IMR-90 (cell line): ENCODE data around the gene KLF13. TPM values are rescaled to one million over a fixed set of nuclear protein-coding genes. Genes with fewer than 3 reads are reported as not detected.

Experiments
- ATAC-seq: fragments of 200-7000 bp; cut with Tn5 transposase; 2 replicates; pipeline ENCODE4 v1.9.1; 2020; ENCODE audit warnings: low read depth, mild to moderate bottlenecking, moderate library complexity
- Bru-seq: library from RNA; stranded (reverse); fragments of 400-500 nt; gene quantifications from one replicate; lab custom pipeline; 2021; lab: Mats Ljungman, UMichigan
- BruChase-seq, 2 experiments: library from RNA; stranded (reverse); fragments of 400-500 nt; gene quantifications; one replicate each; lab custom pipeline; 2021; lab: Mats Ljungman, UMichigan
- BruUV-seq: library from RNA; stranded (reverse); fragments of 400-500 nt; replicated peaks from 2 replicates; lab custom pipeline; 2021; lab: Mats Ljungman, UMichigan
- CTCF ChIA-PET: fragments of 300-600 bp; formaldehyde crosslinking; extraction: SDS; loops from one replicate; lab custom pipeline; 2021; ENCODE audit warnings: antibody characterized with exemption; lab: Yijun Ruan, JAX
- POLR2A ChIA-PET: fragments of 300-600 bp; sonication (Branson Sonifier 250); formaldehyde crosslinking; loops from one replicate; lab custom pipeline; 2022; ENCODE audit warnings: antibody characterized with exemption; ENCODE audit not compliant: unreplicated experiment; lab: Charles Lee
- DNase-seq: peaks from one replicate; pipeline ENCODE4 v3.0.0; 2013
- H2AFZ ChIP-seq: replicated peaks from 2 replicates; pipeline ENCODE3; 2013; ENCODE audit warnings: low read length, mild to moderate bottlenecking; ENCODE audit not compliant: poor library complexity
- H2AK5ac ChIP-seq: 2 replicates; pipeline ENCODE4 v1.6.1; 2013; ENCODE audit warnings: low read depth, low read length, inconsistent platforms
- H2AK9ac ChIP-seq: replicated peaks from 2 replicates; pipeline ENCODE3; 2013; ENCODE audit warnings: mild to moderate bottlenecking, low read depth, low read length, moderate library complexity; ENCODE audit not compliant: poor library complexity
- H2BK120ac ChIP-seq: 2 replicates; pipeline ENCODE4 v1.6.1; 2013; ENCODE audit warnings: low read depth, low read length, inconsistent platforms
- H2BK15ac ChIP-seq: 3 replicates; pipeline ENCODE4 v1.6.1; 2013; ENCODE audit warnings: low read depth, low read length, inconsistent platforms
- H2BK20ac ChIP-seq: 2 replicates; pipeline ENCODE4 v1.6.1; 2013; ENCODE audit warnings: low read depth, mild to moderate bottlenecking, inconsistent platforms, low read length, moderate library complexity
- H2BK5ac ChIP-seq: 2 replicates; pipeline ENCODE4 v1.6.1; 2013; ENCODE audit warnings: mild to moderate bottlenecking, low read depth, low read length, inconsistent platforms; ENCODE audit not compliant: poor library complexity, severe bottlenecking
- H3K14ac ChIP-seq: replicated peaks from 2 replicates; pipeline ENCODE4 v1.6.1; 2013; ENCODE audit warnings: low read depth, low read length, inconsistent platforms
- H3K18ac ChIP-seq: 2 replicates; pipeline ENCODE4 v1.6.1; 2013; ENCODE audit warnings: low read depth, low read length, control low read depth
- H3K23ac ChIP-seq: 2 replicates; pipeline ENCODE4 v1.6.1; 2013; ENCODE audit warnings: low read depth, low read length, inconsistent platforms
- H3K27ac ChIP-seq: 2 replicates; pipeline ENCODE4 v1.5.1; 2013; ENCODE audit warnings: mild to moderate bottlenecking, control low read depth, low read length; ENCODE audit not compliant: insufficient read depth
- H3K27me3 ChIP-seq: 2 replicates; pipeline ENCODE4 v1.6.1; 2013; ENCODE audit warnings: low read length; ENCODE audit not compliant: control insufficient read depth, insufficient read depth
- H3K36me3 ChIP-seq: 2 replicates; pipeline ENCODE4 v1.6.1; 2013; ENCODE audit warnings: low read length, mixed read lengths; ENCODE audit not compliant: control insufficient read depth, insufficient read depth
- H3K4ac ChIP-seq: 2 replicates; pipeline ENCODE4 v1.6.1; 2013; ENCODE audit warnings: low read depth, low read length, inconsistent platforms
- H3K4me1 ChIP-seq: 2 replicates; pipeline ENCODE4 v1.6.1; 2013; ENCODE audit warnings: low read length, mixed read lengths; ENCODE audit not compliant: control insufficient read depth, insufficient read depth
- H3K4me2 ChIP-seq: 2 replicates; pipeline ENCODE4 v1.6.1; 2013; ENCODE audit warnings: low read depth, mild to moderate bottlenecking, control low read depth, low read length, moderate library complexity
- H3K4me3 ChIP-seq: 2 replicates; pipeline ENCODE4 v1.5.1; 2013; ENCODE audit warnings: low read depth, mild to moderate bottlenecking, control low read depth, low read length, moderate library complexity; ENCODE audit not compliant: insufficient read depth
- H3K56ac ChIP-seq: 2 replicates; pipeline ENCODE4 v1.6.1; 2013; ENCODE audit warnings: low read length, inconsistent platforms; ENCODE audit not compliant: insufficient read depth; ENCODE audit errors: extremely low read depth
- H3K79me1 ChIP-seq, 2 experiments: 2 replicates each; pipeline ENCODE4 v1.6.1; 2013; ENCODE audit warnings: low read length in 2 of 2, inconsistent platforms in 1 of 2, low read depth in 1 of 2
- H3K9ac ChIP-seq: 2 replicates; pipeline ENCODE4 v1.6.1; 2013; ENCODE audit warnings: low read depth, low read length, control low read depth
- H3K9me1 ChIP-seq: 2 replicates; pipeline ENCODE4 v1.6.1; 2013; ENCODE audit warnings: low read length, inconsistent platforms; ENCODE audit not compliant: insufficient read depth
- H3K9me3 ChIP-seq: 2 replicates; pipeline ENCODE4 v1.6.1; 2013; ENCODE audit warnings: low read length; ENCODE audit not compliant: control insufficient read depth, insufficient read depth
- H4K20me1 ChIP-seq: 2 replicates; pipeline ENCODE4 v1.6.1; 2013; ENCODE audit warnings: low read length, inconsistent platforms; ENCODE audit not compliant: insufficient read depth
- H4K5ac ChIP-seq: 2 replicates; pipeline ENCODE4 v1.6.1; 2013; ENCODE audit warnings: mild to moderate bottlenecking, low read depth, low read length, control low read depth
- H4K8ac ChIP-seq, 2 experiments: 2 replicates each; pipeline ENCODE4 v1.6.1; 2013; ENCODE audit warnings: low read depth in 2 of 2, low read length in 2 of 2, control low read depth in 1 of 2, inconsistent platforms in 1 of 2
- H4K91ac ChIP-seq: 2 replicates; pipeline ENCODE4 v1.6.1; 2013; ENCODE audit warnings: low read depth, low read length, inconsistent platforms; ENCODE audit not compliant: insufficient read depth
- CHD1 ChIP-seq: IDR thresholded peaks from 2 replicates; pipeline ENCODE4 v1.6.1; 2012; ENCODE audit warnings: low read depth, low read length, improper control_type of control experiment
- CTCF ChIP-seq: conservative IDR thresholded peaks from 2 replicates; pipeline ENCODE4 v1.5.1; 2012; ENCODE audit warnings: mild to moderate bottlenecking, low read depth, low read length, improper control_type of control experiment
- ELK1 ChIP-seq: fragments of 150-350 bp; IDR thresholded peaks from 2 replicates; pipeline ENCODE4 v1.6.1; 2016; ENCODE audit warnings: low read depth, mild to moderate bottlenecking, low read length, moderate library complexity, borderline replicate concordance
- FOS ChIP-seq: fragments of 150-350 bp; IDR thresholded peaks from 2 replicates; pipeline ENCODE4 v1.6.1; 2016; ENCODE audit warnings: low read depth, low read length
- MAFK ChIP-seq: IDR thresholded peaks from 2 replicates; pipeline ENCODE4 v1.6.1; 2012; ENCODE audit warnings: low read depth, low read length, improper control_type of control experiment
- MAZ ChIP-seq: IDR thresholded peaks from 2 replicates; pipeline ENCODE4 v1.6.1; 2012; ENCODE audit warnings: low read depth, mild to moderate bottlenecking, low read length, improper control_type of control experiment, moderate library complexity, borderline replicate concordance
- MXI1 ChIP-seq: IDR thresholded peaks from 2 replicates; pipeline ENCODE4 v1.6.1; 2012; ENCODE audit warnings: low read depth, mild to moderate bottlenecking, low read length, moderate library complexity, borderline replicate concordance
- NFE2L2 ChIP-seq: fragments of 150-350 bp; IDR thresholded peaks from 2 replicates; pipeline ENCODE4 v1.6.1; 2016; ENCODE audit warnings: low read depth, mild to moderate bottlenecking, low read length
- RCOR1 ChIP-seq: IDR thresholded peaks from 2 replicates; pipeline ENCODE4 v1.6.1; 2012; ENCODE audit warnings: mild to moderate bottlenecking, low read length, improper control_type of control experiment; ENCODE audit not compliant: insufficient replicate concordance
- RFX5 ChIP-seq: IDR thresholded peaks from 2 replicates; pipeline ENCODE4 v1.8.0; 2012; ENCODE audit warnings: low read depth, mild to moderate bottlenecking, low read length, moderate library complexity
- SMC3 ChIP-seq: fragments of 150-350 bp; IDR thresholded peaks from 2 replicates; pipeline ENCODE4 v1.6.1; 2016; ENCODE audit warnings: low read depth, mild to moderate bottlenecking, antibody characterized with exemption, low read length, moderate library complexity
- WGBS, 2 experiments: methylation state at CpG; one replicate each; pipeline versions ENCODE4 v1.1.5 to v1.1.7; 2013; ENCODE audit warnings: missing lambda C conversion rate in 2 of 2; ENCODE audit not compliant: insufficient read length in 1 of 2; ENCODE audit errors: extremely low coverage in 2 of 2; 5-methylcytosine and 5-hydroxymethylcytosine counted together
- dilution Hi-C: fragments of 300-500 bp; cut with HindIII; formaldehyde crosslinking; loops from one replicate; pipeline ENCODE4 v1.14.3; 2018; ENCODE audit warnings: low sequenced_read_pairs; ENCODE audit not compliant: unreplicated experiment
- in situ Hi-C: fragments of 300-500 bp; cut with MboI; formaldehyde crosslinking; loops from 3 replicates; pipeline ENCODE4 v1.14.3; 2019; ENCODE audit warnings: low sequenced_read_pairs, inconsistent platforms, mixed read lengths
- intact Hi-C: fragments of 100-400 bp; cut with micrococcal nuclease; formaldehyde crosslinking; loops from 2 replicates; pipeline ENCODE4 v1.10.0; 2022
- long read RNA-seq: library from polyadenylated mRNA; unstranded; transcript quantifications from one replicate; pipeline ENCODE4 v2.0.0, GENCODE V29; 2021; ENCODE audit not compliant: unreplicated experiment
- polyA plus RNA-seq, 3 experiments: library from polyadenylated mRNA; depleted of rRNA; stranded (reverse); fragments of >200 nt; gene quantifications; 2 replicates each; pipeline ENCODE4 v1.2.3, GENCODE V29; 2012; ENCODE audit warnings: low replicate concordance in 1 of 3
- total RNA-seq: library from RNA; depleted of rRNA; stranded (reverse); fragments of >200 nt; gene quantifications from 2 replicates; pipeline ENCODE4 v1.2.3, GENCODE V29; 2012; rRNA removed

The KLF13 gene
- total RNA-seq, result 9.5 and 10.8 TPM in 2 replicates
- 10.6 and 11.8 TPM in 2 replicates for polyA plus RNA-seq (2012; rRNA removed)
- polyA plus RNA-seq (2012; cell fraction: cytosol; rRNA removed), result 4.8 and 6.4 TPM in 2 replicates
- polyA plus RNA-seq (2012; cell fraction: nucleus; rRNA removed; ENCODE audit: low replicate concordance), result 5.8 and 7.8 TPM in 2 replicates
- Bru-seq, nascent RNA, result percentile 66 among the genes with signal in this experiment
- percentile 59 among the genes with signal in this experiment for BruChase-seq, experiment 1, labeled RNA remaining after a 6-hour chase
- percentile 70 among the genes with signal in this experiment for BruChase-seq, experiment 2, labeled RNA remaining after a 2-hour chase
- long read RNA-seq, full-length matches to known transcripts, result 8 of 13 reads
- long read RNA-seq, partial matches to known transcripts, result 0 of 13 reads
- long read RNA-seq, other reads (novel, unspliced or antisense), result 5 of 13 reads

- Histone ChIP-seq H2AK5ac (no peak within 1 kb of the TSS), H4K91ac (peak within 1 kb of the TSS; percentile 19; the same call in 1 of the 2 replicates), H3K4me2 (peak within 1 kb of the TSS; percentile 54), H3K9me1 (peaks cover 9% of the 10 kb centered on the region), H3K9me3 (peaks cover 2% of the 10 kb centered on the region), H3K4ac (peak within 1 kb of the TSS; percentile 77), H2AK9ac (peak within 1 kb of the TSS; percentile 93), H4K5ac (0 out of 2 replicates have a peak within 1 kb of the TSS, but pooled peaks have one; percentile 11), H2BK20ac (no peak within 1 kb of the TSS), H2BK5ac (peak within 1 kb of the TSS; percentile 88), H3K4me1 (peaks cover 7% of the 10 kb centered on the region), H3K4me3 (peak within 1 kb of the TSS; percentile 86), H3K23ac (no peak within 1 kb of the TSS; the same call in 1 of the 2 replicates), H3K18ac (peak within 1 kb of the TSS; percentile 21; the same call in 1 of the 2 replicates), H3K79me1 (peaks cover 17 to 41% of the 10 kb centered on the region in 2 experiments), H3K36me3 (no peaks in the 10 kb centered on the region), H2BK120ac (peak within 1 kb of the TSS; percentile 53; the same call in 1 of the 2 replicates), H4K8ac (peak within 1 kb of the TSS; percentile 58 to 80; a peak in 2 of 4 replicates), H4K20me1 (peaks cover 29% of the 10 kb centered on the region), H3K9ac (peak within 1 kb of the TSS; percentile 78), H2AFZ (peak within 1 kb of the TSS; percentile 92), H3K27ac (peak within 1 kb of the TSS; percentile 92), H3K56ac (peak within 1 kb of the TSS; percentile 28; the same call in 1 of the 2 replicates), H3K14ac (peak within 1 kb of the TSS; percentile 13; the same call in 1 of the 2 replicates), H3K27me3 (0 out of 2 replicates have a peak, but pooled peaks cover under 1% of the 10 kb centered on the region), H2BK15ac (no peak within 1 kb of the TSS)
- ATAC-seq (peak; percentile 91), DNase-seq (peak; percentile 97)
- 2% methylated on average over 27 of the region's 99 CpGs; no CpG with 5 or more reads in 1 of the 2 experiments for WGBS, 2 experiments
- dilution Hi-C loops (no loop called here), intact Hi-C loops (loop anchor here (1.0 to 10.0 kb wide), 7 partner anchors 64 to 424 kb away; partner anchors contain the start of genes FAN1 and MTMR10), in situ Hi-C loops (loop anchor here (10.0 kb wide), 1 partner anchor 158 kb away; no protein-coding TSS in a partner anchor)
- POLR2A ChIA-PET, result no interaction called here
- no TSS peak for BruUV-seq
- CTCF ChIA-PET, result interaction anchor here (0.8 kb wide), 1 partner anchor 109 kb away, joined by 4 read pairs; no protein-coding TSS in a partner anchor
- no peak for TF ChIP-seq SMC3
- peak; percentile 4 for TF ChIP-seq RCOR1
- TF ChIP-seq NFE2L2, result no peak
- TF ChIP-seq MXI1, result peak; percentile 53; the same call in 1 of the 2 replicates
- no peak for TF ChIP-seq RFX5
- TF ChIP-seq MAFK, result no peak
- TF ChIP-seq FOS, result no peak
- TF ChIP-seq ELK1, result no peak
- no peak for TF ChIP-seq CHD1
- no peak; the same call in 1 of the 2 replicates for TF ChIP-seq CTCF
- peak; percentile 54; the same call in 1 of the 2 replicates for TF ChIP-seq MAZ
Measured at GRCh38 chr15:31326156-31326874, at the start of gene KLF13. TSS of gene KLF13 (plus strand) at chr15:31326835. CDS start at chr15:31327213, 378 bp downstream.
